GM12892 (cell line): ENCODE results near the gene SPARCL1.

ENCODE experiments used
- POLR2A ChIP-seq: IDR thresholded peaks from 2 replicates; pipeline ENCODE4 v1.6.1; 2011; ENCODE audit warnings: low read depth, low read length, control low read depth
- POLR2AphosphoS5 ChIP-seq: IDR thresholded peaks from 2 replicates; pipeline ENCODE4 v1.6.1; 2011; ENCODE audit warnings: low read depth, low read length, control low read depth
- TAF1 ChIP-seq: IDR thresholded peaks from 2 replicates; pipeline ENCODE4 v1.6.1; 2011; ENCODE audit warnings: low read depth, mild to moderate bottlenecking, control low read depth, low read length, borderline replicate concordance

GRCh38 chr4:87525636-87526295, 3.4 kb downstream of the SPARCL1 start:
- TF ChIP-seq POLR2A (no peak), POLR2AphosphoS5 (no peak), TAF1 (no peak)
